NCI-H2107 treated with DMSO at 0.1 percent for 48 hours (cell line): Measurements from ENCODE around the gene ZNF146.
"Not testable (repeated sequence)": the region's sequence is repeated elsewhere in the genome, so short reads cannot be mapped to it uniquely, and the experiment has no call there.

Experiments
- DNase-seq: peaks from one replicate; lab custom pipeline; 2025; ENCODE audit not compliant: unreplicated experiment; lab: John Stamatoyannopoulos, UW

The ZNF146 gene

DNA sequence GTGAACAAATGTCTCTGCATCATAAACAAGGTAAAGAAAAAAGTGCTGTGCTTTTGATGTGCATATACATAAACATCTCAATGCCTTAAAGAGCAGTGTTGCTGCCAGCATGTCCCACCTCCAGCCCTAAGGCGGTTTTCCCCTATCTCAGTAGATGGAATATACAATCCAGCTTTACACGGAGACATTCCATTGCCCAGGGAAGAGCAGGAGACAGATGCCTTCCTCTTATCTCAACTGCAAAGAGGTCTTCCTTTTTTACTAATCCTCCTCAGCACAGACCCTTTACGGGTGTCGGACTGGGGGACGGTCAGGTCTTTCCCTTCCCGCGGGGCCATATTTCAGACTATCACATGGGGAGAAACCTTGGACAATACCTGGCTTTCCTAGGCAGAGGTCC, 18.7 kb downstream of the ZNF146 start:
- DNase-seq: not testable (repeated sequence)

DNA sequence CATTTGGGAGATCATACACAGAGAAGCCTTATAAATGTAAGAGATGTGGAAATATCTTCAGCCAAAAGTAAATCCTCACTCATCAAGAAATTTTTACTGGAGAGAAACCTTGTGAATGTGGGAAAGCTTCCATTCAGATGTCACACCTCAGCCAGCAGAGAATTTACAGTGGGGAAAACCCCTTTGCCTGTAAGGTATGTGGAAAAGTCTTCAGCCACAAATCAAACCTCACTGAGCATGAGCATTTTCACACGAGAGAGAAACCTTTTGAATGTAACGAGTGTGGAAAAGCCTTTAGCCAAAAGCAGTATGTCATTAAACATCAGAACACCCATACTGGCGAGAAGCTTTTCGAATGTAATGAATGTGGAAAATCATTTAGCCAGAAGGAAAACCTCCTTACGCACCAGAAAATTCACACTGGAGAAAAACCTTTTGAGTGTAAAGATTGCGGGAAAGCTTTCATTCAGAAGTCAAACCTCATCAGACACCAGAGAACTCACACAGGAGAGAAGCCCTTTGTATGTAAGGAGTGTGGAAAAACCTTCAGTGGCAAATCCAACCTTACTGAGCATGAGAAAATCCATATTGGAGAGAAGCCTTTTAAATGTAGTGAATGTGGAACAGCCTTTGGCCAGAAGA, 21.5 kb downstream of the ZNF146 start:
- DNase-seq: no peak

DNA sequence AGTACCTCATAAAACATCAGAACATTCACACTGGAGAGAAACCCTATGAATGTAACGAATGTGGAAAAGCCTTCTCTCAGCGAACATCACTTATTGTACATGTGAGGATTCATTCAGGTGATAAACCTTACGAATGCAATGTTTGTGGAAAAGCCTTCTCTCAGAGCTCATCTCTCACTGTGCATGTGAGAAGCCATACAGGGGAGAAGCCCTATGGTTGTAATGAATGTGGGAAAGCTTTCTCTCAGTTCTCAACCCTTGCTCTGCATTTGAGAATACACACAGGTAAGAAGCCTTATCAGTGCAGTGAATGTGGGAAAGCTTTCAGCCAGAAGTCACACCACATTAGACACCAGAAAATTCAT, 22.0 kb downstream of the ZNF146 start:
- DNase-seq: no peak

DNA sequence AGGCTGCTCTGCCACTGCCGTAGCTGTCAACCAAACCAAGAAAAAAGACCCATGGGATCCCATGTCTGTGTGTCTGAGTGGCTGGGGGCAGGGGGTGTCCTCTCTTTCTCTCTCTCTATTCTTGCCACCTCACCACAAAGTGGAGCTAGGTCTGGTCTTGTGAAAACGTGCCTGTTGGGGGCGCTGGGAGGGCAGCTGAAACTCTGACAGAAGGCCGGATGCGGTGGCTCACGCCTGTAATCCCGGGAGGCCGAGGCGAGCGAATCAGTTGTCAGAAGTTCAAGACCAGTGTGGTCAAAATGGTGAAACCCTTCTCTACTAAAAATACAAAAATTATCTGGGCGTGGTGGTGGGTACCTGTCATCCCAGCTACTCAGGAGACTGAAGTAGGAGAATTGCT, 29.2 kb downstream of the ZNF146 start:
- no peak for DNase-seq

DNA sequence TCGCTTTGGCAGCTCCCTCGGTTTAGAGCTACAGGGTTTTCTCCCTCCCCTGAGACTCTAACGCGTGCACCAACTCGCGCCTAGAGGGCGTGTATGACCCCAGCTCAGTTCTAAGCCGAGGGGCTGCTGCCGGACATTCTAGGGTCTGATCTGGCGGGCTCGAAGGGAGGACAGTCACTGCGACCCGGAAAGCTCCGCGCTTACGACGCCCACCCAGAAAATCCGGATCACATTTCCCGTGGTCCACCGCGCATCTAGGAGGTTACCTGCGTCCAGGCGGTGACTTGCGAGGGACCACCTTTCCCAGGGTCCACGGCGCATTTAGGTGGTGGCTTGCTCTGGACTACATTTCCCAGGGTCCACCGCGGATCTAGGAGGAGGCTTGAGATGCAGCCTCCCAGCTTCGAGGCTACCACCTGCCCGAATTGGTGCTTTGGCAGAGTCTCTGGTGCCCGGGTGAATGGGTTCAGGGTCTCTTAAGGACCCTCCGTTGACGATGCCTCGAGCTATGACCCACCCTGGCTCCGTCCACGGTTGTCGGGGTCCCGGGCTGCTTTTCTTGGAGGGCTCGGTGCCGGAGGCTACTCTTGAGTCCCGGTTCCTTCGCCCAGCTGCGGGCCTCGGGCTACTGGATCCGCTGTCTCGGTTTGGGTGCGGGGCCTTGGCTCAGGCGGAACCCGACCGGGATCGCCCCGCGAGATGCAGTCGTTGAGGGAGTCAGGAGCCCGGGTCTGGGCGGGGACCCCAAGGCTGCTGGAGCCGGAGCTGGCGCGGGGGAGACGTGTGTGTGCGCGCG, 30.5 kb downstream of the ZNF146 start:
- DNase-seq: no peak

DNA sequence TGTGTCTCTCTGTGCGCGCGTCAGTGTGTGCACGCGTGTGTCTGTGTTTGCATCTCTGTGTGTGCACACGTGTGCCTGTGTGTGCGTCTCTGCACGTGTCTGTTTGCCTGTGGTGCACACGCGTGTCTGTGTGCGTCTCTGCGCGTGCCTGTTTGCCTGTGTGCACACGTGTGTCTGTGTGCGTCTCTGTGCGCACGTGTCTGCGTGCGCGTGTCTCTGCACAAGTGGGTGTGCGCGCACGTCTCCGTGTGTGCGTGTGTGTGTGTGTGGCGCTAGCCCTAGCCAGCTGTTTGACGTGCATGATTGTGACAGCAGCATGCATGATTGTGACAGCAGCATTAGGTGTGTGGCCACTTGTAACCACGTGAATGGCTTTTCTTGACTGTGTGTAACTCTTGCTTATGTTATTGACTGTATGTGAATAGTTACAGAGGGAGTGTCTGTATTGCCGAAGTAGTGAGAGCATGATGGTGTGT, 31.1 kb downstream of the ZNF146 start:
- no peak for DNase-seq

DNA sequence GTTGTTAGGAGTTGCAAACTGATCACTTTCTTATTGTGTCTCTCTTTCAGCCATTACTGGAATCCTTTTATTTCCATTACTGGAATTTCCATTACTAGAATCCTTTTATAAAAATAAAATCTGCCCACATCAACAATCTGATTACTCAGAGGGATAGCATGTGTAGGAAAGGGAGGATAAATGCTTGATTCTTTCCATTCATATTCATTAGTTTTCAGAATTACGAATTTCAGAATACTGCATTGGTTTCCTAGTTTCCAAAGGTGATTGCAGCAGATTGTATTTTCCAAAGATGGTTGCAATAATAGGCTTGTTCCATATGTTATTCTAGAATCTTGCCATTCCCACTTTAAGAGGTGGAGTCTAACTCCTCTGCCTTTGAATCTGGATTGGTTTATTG, 37.1 kb downstream of the ZNF146 start:
- no peak for DNase-seq

DNA sequence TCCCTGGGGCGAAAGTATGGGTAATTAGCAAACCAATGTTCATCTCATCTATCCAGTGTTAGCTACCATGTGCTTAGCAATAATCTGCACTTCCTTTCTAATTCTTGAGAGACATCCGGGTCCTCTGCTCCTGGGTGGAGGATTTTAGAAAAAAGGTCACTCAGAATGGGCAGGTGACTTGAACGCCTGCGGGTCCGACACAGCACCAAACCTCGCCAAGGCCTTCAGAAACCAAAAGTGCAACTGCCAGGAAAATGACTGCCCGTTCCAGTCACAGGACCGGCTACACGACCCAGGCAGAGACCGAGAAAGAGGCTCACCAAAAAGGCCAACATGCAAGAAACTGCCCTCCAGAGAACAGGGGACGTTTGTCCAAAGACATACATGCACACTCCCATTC, 39.9 kb downstream of the ZNF146 start:
- no peak for DNase-seq

DNA sequence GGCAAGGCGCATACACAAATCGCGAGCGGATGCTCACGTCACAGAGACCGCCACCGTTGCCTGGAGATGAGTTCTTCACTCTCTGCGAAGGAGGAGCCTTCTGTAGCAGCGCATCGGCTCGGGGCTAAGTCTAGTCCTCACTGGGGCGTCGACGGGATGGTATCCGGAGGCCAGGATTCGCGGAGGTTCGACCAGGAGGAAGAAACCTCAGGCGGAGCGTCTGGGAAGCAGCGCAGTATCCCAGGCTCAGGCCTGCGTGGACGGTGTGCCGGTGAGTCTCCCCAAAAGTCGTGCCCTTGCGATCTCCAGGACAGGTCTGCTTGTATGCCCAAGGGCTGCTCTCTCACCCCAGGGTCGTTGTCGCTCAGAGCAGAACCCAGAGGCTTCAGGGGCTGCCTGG, 40.4 kb downstream of the ZNF146 start:
- DNase-seq: no peak

DNA sequence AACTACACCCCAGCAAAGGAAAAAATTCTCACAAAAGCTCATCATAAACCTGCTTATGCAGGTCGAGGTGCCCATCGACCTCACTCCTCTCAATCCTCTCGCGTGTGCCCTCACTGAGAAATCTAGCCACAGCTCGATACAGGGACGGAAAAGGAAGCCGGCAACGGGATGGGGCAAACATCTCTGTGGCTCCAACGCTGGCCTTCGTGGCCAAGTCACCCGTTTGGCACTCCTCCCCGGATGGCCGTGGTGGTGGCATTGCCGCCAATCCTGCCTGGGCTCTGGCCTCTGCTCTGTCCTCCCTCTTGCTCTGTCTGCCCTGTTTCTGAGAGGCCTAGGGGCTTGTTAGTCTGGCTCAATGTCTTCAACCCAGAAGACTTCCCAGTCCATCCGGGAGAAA, 41.2 kb downstream of the ZNF146 start:
- DNase-seq: no peak

DNA sequence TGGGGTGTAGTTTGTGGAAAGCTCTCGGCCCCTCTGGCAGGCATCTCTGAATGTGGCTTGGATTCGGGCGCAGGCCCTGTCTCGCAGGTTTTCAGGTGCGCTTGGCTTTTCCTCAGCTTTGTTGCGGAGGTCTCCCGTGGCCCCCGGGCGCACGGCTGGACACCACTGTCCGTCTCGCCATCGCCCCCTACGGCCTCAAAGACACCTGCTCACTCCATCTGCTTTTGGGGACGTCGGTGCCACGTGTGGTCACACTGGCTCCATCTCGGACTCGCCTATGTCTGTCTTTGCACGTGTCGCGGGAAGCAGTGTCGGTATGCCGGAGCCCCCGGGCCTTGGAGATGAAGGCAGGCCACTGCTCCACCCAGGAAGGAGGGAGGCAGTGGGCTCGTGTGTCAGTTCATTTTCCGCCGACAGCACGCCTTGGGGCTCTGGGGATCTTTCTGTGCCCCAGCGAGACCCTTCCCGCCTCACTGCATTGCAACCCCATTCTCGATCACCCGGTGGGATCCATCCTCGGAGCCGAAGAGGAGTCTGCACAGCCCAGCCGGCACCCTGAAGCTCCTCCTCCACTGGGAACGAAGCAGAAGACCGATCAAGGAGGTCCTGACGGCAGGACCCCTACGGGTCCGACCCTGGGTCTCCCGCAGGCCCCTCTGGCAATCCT, 42.1 kb downstream of the ZNF146 start:
- no peak for DNase-seq

DNA sequence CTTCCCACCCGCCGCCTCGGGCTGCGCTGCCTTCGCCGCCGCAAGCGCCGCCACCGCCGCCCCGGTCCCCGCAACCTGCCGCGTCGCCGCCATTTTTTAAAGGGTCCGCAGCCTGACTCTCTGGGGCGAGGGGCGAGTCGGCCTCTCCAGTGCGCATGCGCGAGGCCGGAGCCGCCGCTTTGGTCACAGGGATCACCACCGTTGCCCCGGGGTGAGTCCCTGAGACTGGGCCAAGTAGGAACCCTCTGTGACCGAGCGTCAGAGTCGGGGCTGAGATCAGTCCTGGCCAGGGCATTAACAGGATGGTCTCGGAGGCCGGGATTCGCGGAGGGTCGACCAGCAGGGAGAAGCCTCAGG, 42.6 kb downstream of the ZNF146 start:
- DNase-seq: no peak

DNA sequence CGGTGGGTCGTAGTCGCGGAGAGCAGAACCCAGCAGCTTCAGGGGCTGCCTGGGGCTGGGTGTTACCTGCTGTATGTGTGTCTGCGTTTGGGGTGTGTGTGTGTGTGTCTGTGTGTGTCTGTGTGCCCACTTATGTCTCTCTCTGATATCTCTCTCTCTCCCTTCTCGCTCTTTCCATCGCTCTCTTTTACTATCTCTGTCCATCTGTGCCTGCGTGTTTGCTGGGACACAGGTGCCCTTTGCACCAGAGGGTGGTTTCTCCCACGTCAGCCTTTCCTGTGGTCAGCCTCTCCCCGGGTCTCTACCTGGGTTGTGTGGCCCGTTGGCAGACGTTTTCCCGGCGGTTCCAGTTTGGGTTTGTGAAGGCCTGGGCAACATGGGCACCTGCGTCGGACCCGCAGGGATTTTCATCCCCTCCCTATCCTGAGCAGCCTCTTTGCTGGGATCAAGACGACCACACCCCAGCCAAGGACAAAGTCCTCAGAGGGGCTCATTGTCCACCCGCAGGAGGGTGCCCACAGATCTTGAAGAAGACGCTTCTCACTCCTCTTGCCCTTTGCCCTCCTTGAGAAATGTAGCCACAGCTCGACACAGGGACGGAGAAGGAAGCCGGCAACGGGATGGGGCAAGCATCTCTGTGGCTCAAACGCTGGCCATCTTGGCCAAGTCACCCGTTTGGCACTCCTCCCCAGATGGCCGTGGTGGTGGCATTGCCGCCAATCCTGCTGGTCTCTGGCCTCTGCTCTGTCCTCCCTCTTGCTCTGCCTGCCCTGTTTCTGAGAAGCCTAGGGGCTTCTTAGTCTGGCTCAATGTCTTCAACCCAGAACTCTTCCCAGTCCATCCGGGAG, 43.3 kb downstream of the ZNF146 start:
- no peak for DNase-seq

DNA sequence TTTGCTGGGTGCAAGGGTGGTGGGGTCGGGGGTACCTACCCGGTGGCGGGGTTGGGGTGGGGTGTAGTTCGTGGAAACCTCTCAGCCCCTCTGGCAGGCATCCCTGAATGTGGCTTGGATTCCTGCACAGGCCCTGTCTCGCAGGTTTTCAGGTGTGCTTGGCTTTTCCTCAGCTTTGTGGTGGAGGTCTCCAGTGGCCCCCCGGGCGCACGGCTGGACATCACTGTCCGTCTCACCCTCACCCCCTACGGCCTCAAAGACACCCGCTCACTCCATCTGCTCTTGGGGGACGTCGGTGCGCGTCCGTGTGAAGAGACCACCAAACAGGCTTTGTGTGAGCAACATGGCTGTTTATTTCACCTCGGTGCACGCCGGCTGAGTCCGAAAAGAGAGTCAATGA, 44.3 kb downstream of the ZNF146 start:
- no peak for DNase-seq

DNA sequence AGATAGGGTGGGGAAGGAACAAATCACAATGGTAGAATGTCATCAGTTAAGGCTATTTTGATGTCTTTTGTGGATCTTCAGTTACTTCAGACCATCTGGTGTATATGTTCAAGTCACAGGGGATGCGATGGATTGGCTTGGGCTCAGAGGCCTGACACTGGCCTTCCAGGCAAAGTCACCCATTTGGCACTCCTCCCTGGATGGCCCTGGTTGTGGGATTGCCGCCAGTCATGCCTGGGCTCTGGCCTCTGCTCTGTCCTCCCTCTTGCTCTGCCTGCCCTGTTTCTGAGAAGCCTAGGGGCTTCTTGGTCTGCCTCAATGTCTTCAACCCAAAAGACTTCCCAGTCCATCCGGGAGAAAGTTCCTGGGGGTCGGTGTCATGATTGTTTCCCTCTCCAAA, 50.2 kb downstream of the ZNF146 start:
- DNase-seq: no peak

DNA sequence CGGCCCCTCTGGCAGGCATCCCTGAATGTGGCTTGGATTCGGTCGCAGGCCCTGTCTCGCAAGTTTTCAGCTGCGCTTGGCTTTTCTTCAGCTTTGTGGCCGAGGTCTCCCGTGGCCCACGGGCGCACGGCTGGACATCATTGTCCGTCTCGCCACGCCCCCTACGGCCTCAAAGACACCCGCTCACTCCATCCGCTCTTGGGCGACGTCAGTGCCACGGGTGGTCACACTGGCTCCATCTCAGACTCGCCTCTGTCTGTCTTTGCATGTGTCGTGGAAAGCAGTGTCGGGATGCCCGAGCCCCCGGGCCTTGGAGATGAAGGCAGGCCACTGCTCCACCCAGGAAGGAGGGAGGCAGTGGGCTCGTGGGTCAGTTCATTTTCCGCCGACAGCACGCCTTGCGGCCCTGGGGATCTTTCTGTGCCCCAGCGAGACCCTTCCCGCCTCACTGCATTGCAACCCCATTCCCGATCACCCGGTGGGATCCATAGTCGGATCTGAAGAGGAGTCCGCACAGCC, 51.0 kb downstream of the ZNF146 start:
- no peak for DNase-seq

DNA sequence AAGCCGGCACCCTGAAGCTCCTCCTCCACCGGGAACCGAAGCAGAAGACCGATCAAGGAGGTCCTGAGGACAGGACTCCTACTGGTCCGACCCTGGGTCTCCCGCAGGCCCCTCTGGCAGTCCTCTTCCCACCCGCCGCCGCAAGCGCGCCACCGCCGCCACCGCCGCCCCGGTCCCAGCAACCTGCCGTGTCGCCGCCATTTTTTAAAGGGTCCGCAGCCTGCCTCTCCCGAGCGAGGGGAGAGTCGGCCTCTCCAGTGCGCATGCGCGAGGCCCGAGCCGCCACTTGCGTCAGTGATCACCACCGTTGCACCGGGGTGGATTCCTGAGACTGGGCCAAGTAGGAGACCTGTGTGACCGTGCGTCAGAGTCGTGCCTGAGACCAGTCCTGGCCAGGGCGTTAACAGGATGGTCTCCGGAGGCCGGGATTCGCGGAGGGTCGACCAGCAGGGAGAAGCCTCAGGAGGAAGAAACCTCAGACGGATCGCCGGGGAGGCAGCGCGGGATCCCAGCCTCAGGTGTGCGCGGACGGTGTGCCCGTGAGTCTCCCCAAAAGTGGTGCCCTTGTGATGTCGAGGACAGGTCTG, 51.6 kb downstream of the ZNF146 start:
- no peak for DNase-seq

DNA sequence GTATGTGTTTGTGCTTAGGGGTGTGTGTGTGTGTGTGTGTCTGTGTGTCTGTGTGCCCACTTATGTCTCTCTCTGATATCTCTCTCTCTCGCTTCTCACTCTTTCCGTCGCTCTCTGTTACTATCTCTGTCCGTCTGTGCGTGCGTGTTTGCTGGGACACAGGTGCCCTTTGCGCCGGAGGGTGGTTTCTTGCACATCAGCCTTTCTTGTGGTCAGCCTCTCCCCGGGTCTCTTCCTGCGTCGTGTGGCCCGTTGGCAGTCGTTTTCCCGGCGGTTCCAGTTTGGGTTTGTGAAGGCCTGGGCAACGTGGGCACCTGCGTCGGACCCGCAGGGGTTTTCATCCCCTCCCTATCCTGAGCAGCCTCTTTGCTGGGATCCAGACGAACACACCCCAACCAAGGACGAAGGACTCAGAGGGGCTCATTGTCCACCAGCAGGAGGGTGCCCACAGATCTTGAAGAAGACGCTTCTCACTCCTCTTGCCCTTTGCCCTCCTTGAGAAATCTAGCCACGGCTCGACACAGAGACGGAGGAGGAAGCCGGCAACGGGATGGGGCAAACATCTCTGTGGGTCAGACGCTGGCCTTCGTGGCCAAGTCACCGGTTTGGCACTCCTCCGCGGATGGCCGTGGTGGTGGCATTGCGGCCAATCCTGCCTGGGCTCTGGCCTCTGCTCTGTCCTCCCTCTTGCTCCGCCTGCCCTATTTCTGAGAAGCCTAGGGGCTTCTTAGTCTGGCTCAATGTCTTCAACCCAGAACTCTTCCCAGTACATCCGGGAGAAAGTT, 52.3 kb downstream of the ZNF146 start:
- no peak for DNase-seq

DNA sequence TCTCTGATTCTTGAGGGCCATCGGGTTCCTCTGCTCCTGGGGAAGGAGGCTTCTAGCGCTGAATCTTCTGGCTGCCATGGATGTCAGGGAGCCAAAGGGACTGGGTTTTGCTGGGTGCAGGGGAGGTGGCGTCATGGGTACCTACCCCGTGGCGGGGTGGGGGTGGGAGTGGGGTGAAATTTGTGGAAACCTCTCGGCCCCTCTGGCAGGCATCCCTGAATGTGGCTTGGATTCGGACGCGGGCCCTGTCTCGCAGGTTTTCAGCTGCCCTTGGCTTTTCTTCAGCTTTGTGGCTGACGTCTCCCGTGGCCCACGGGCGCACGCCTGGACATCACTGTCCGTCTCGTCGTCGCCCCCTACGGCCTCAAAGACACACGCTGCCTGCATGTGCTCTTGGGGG, 53.2 kb downstream of the ZNF146 start:
- not testable (repeated sequence) for DNase-seq

DNA sequence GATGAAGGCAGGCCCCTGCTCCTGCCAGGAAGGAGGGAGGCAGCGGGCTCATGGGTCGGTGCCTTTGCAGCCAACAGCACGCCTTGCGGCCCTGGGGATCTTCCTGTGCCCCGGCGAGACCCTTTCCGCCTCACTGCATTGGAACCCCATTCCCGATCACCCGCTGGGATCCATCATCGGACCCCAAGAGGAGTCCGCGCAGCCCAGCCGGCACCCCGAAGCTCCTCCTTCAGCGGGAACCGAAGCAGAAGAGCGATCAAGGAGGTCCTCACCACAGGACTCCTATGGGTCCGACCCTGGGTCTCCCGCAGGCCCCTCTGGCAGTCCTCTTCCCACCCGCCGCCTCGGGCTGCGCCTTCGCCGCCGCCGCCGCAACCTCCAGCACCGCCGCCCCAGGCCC, 53.7 kb downstream of the ZNF146 start:
- DNase-seq: not testable (repeated sequence)
